Mesenchymal stem cell (in vitro differentiated cells and primary cell): Measurements from ENCODE around the gene ATP10A.

Source experiments
- DNase-seq: peaks from one replicate; pipeline ENCODE4 v3.0.0-alpha.2; 2013
- H2AFZ ChIP-seq: one replicate; pipeline ENCODE4 v1.6.1; 2013; ENCODE audit warnings: low read depth, mild to moderate bottlenecking, control low read depth, inconsistent platforms, low read length, moderate library complexity
- H2AK5ac ChIP-seq: 2 replicates; pipeline ENCODE4 v1.6.1; 2013; ENCODE audit warnings: low read length, moderate library complexity, mild to moderate bottlenecking, inconsistent platforms; ENCODE audit not compliant: severe bottlenecking
- H2BK120ac ChIP-seq: one replicate; pipeline ENCODE4 v1.6.1; 2013; ENCODE audit warnings: low read depth, mild to moderate bottlenecking, inconsistent platforms, low read length, moderate library complexity
- H2BK12ac ChIP-seq, 2 experiments: one replicate each; pipeline ENCODE4 v1.6.1; 2013; ENCODE audit warnings: inconsistent platforms in 2 of 2, low read length in 2 of 2, mild to moderate bottlenecking in 2 of 2, moderate library complexity in 2 of 2, control low read depth in 1 of 2
- H2BK15ac ChIP-seq: one replicate; pipeline ENCODE4 v1.6.1; 2013; ENCODE audit warnings: mild to moderate bottlenecking, low read depth, inconsistent platforms; ENCODE audit not compliant: poor library complexity, severe bottlenecking
- H2BK5ac ChIP-seq: 2 replicates; pipeline ENCODE4 v1.6.1; 2013; ENCODE audit warnings: low read depth, mild to moderate bottlenecking, low read length, control low read depth, inconsistent platforms; ENCODE audit not compliant: poor library complexity, severe bottlenecking
- H3K14ac ChIP-seq, 2 experiments: one replicate each; pipeline ENCODE4 v1.6.1; 2013; ENCODE audit warnings: inconsistent platforms in 2 of 2, low read length in 2 of 2, control low read depth in 1 of 2, mild to moderate bottlenecking in 1 of 2, moderate library complexity in 1 of 2
- H3K18ac ChIP-seq, 2 experiments: one replicate each; pipeline ENCODE4 v1.6.1; 2013; ENCODE audit warnings: inconsistent platforms in 2 of 2, low read length in 2 of 2, control low read depth in 1 of 2, low read depth in 1 of 2, mild to moderate bottlenecking in 1 of 2
- H3K23ac ChIP-seq, 2 experiments: one replicate each; pipeline ENCODE4 v1.6.1; 2013; ENCODE audit warnings: inconsistent platforms in 2 of 2, low read length in 2 of 2, mild to moderate bottlenecking in 2 of 2, moderate library complexity in 2 of 2, control low read depth in 1 of 2
- H3K27ac ChIP-seq: 2 replicates; pipeline ENCODE4 v1.5.1; 2013; ENCODE audit warnings: mild to moderate bottlenecking, moderate library complexity, low read length, control low read depth, inconsistent platforms; ENCODE audit not compliant: poor library complexity, severe bottlenecking
- H3K27me3 ChIP-seq, 2 experiments: 2 replicates each; pipeline versions ENCODE4 v1.6.1 to v1.7.0; 2013; ENCODE audit warnings: low read length in 2 of 2, mild to moderate bottlenecking in 2 of 2, moderate library complexity in 2 of 2, control low read depth in 1 of 2, inconsistent platforms in 1 of 2; ENCODE audit not compliant: control insufficient read depth in 1 of 2, insufficient read depth in 1 of 2
- H3K36me3 ChIP-seq, 2 experiments: 2 replicates each; pipeline versions ENCODE4 v1.6.1 to v1.7.0; 2013; ENCODE audit warnings: low read length in 2 of 2, control low read depth in 1 of 2, inconsistent platforms in 1 of 2, low read depth in 1 of 2, mild to moderate bottlenecking in 1 of 2; ENCODE audit not compliant: insufficient read depth in 2 of 2, control insufficient read depth in 1 of 2
- H3K4ac ChIP-seq, 2 experiments: one replicate each; pipeline ENCODE4 v1.6.1; 2013; ENCODE audit warnings: inconsistent platforms in 2 of 2, low read length in 2 of 2, mild to moderate bottlenecking in 2 of 2, moderate library complexity in 2 of 2, control low read depth in 1 of 2, low read depth in 1 of 2
- H3K4me1 ChIP-seq: 2 replicates; pipeline ENCODE4 v1.6.1; 2013; ENCODE audit warnings: low read depth, low read length, control low read depth; ENCODE audit not compliant: control insufficient read depth, insufficient read depth
- H3K4me2 ChIP-seq: 2 replicates; pipeline ENCODE4 v1.6.1; 2013; ENCODE audit warnings: low read length, mild to moderate bottlenecking, inconsistent platforms; ENCODE audit not compliant: poor library complexity, severe bottlenecking
- H3K4me3 ChIP-seq, 2 experiments: 2 replicates each; pipeline versions ENCODE4 v1.5.1 to v1.7.0; 2013; ENCODE audit warnings: low read length in 2 of 2, mild to moderate bottlenecking in 2 of 2, control low read depth in 1 of 2, low read depth in 1 of 2; ENCODE audit not compliant: insufficient read depth in 1 of 2
- H3K79me1 ChIP-seq: replicated peaks from 2 replicates; pipeline ENCODE4 v1.6.1; 2013; ENCODE audit warnings: mild to moderate bottlenecking, control low read depth, low read length, inconsistent platforms; ENCODE audit not compliant: poor library complexity, severe bottlenecking
- H3K9ac ChIP-seq: 2 replicates; pipeline ENCODE4 v1.7.0; 2013; ENCODE audit warnings: mild to moderate bottlenecking, low read length, moderate library complexity
- H3K9me3 ChIP-seq: 2 replicates; pipeline ENCODE4 v1.7.0; 2013; ENCODE audit warnings: mild to moderate bottlenecking, low read length; ENCODE audit not compliant: control insufficient read depth
- H4K8ac ChIP-seq: one replicate; pipeline ENCODE4 v1.6.1; 2013; ENCODE audit warnings: inconsistent platforms, mild to moderate bottlenecking, low read length, moderate library complexity
- H4K91ac ChIP-seq: one replicate; pipeline ENCODE4 v1.6.1; 2013; ENCODE audit warnings: mild to moderate bottlenecking, low read length, inconsistent platforms
- WGBS: methylation state at CpG from one replicate; pipeline ENCODE4 v1.1.7; 2013; ENCODE audit warnings: mixed read lengths; 5-methylcytosine and 5-hydroxymethylcytosine counted together

Gene ATP10A

GRCh38 chr15:25846377-25846776 lies 16.8 kb downstream of the ATP10A start:
- Histone ChIP-seq H2BK120ac (no peak overlapping the region), H2AFZ (no peak overlapping the region), H4K91ac (no peak overlapping the region), H4K8ac (no peak overlapping the region), H3K18ac (no peak overlapping the region), H3K9me3 (no peaks in the 10 kb centered on the region), H3K4me3 (no peak overlapping the region), H3K14ac (no peak overlapping the region), H3K79me1 (peaks cover 21% of the 10 kb centered on the region), H3K23ac (no peak overlapping the region), H3K4me1 (peaks cover 20% of the 10 kb centered on the region), H3K4me2 (no peak overlapping the region), H3K36me3 (peaks cover 0 to 5% of the 10 kb centered on the region in 2 experiments), H3K9ac (no peak overlapping the region), H3K27ac (no peak overlapping the region), H2BK12ac (no peak overlapping the region), H2BK5ac (no peak overlapping the region), H2AK5ac (no peak overlapping the region), H2BK15ac (no peak overlapping the region), H3K4ac (no peak overlapping the region), H3K27me3 (peaks cover 0 to 3% of the 10 kb centered on the region in 2 experiments)
- 73% methylated on average over 6 of the region's 7 CpGs for WGBS
- no peak for DNase-seq

GRCh38 chr15:25844981-25845680 lies 18.0 kb downstream of the ATP10A start:
- no peak overlapping the region for H2AFZ ChIP-seq
- peaks cover 17% of the 10 kb centered on the region for H3K4me1 ChIP-seq
- peaks cover 21% of the 10 kb centered on the region for H3K79me1 ChIP-seq
- H2AK5ac ChIP-seq, result no peak overlapping the region
- H3K27ac ChIP-seq, result no peak overlapping the region
- H3K18ac ChIP-seq, result no peak overlapping the region
- H3K4ac ChIP-seq, result no peak overlapping the region
- no peak overlapping the region for H2BK5ac ChIP-seq
- no peak overlapping the region for H2BK120ac ChIP-seq
- H3K4me3 ChIP-seq, result no peak overlapping the region
- no peaks in the 10 kb centered on the region for H3K9me3 ChIP-seq
- H3K4me2 ChIP-seq, result no peak overlapping the region
- no peak overlapping the region for H3K14ac ChIP-seq
- H3K9ac ChIP-seq, result no peak overlapping the region
- H4K91ac ChIP-seq, result no peak overlapping the region
- H3K27me3 ChIP-seq, result peaks cover 0 to 3% of the 10 kb centered on the region in 2 experiments
- no peak overlapping the region for H4K8ac ChIP-seq
- H2BK12ac ChIP-seq, result no peak overlapping the region
- peaks cover 0 to 5% of the 10 kb centered on the region in 2 experiments for H3K36me3 ChIP-seq
- no peak overlapping the region for H3K23ac ChIP-seq
- WGBS, result 80% methylated on average over 11 of the region's 14 CpGs
- H2BK15ac ChIP-seq, result no peak overlapping the region
- DNase-seq, result no peak

GRCh38 chr15:25844542-25844941 lies 18.6 kb downstream of the ATP10A start:
- H2BK5ac ChIP-seq, result no peak overlapping the region
- no peak overlapping the region for H2BK120ac ChIP-seq
- H2BK15ac ChIP-seq, result no peak overlapping the region
- no peak overlapping the region for H3K4me3 ChIP-seq
- H3K27me3 ChIP-seq, result peaks cover 0 to 3% of the 10 kb centered on the region in 2 experiments
- no peaks in the 10 kb centered on the region for H3K9me3 ChIP-seq
- peaks cover 21% of the 10 kb centered on the region for H3K79me1 ChIP-seq
- H3K36me3 ChIP-seq, result peaks cover 0 to 5% of the 10 kb centered on the region in 2 experiments
- DNase-seq, result no peak
- no peak overlapping the region for H2AFZ ChIP-seq
- H3K23ac ChIP-seq, result no peak overlapping the region
- WGBS, result 73% methylated on average over 6 of the region's 6 CpGs
- H3K4me2 ChIP-seq, result no peak overlapping the region
- H4K8ac ChIP-seq, result no peak overlapping the region
- no peak overlapping the region for H3K4ac ChIP-seq
- no peak overlapping the region for H2BK12ac ChIP-seq
- peaks cover 15% of the 10 kb centered on the region for H3K4me1 ChIP-seq
- no peak overlapping the region for H3K9ac ChIP-seq
- no peak overlapping the region for H3K14ac ChIP-seq
- no peak overlapping the region for H2AK5ac ChIP-seq
- H3K27ac ChIP-seq, result no peak overlapping the region
- no peak overlapping the region for H4K91ac ChIP-seq
- H3K18ac ChIP-seq, result no peak overlapping the region

GRCh38 chr15:25844076-25844475 lies 19.1 kb downstream of the ATP10A start:
- Histone ChIP-seq H4K91ac (no peak overlapping the region), H3K79me1 (peaks cover 23% of the 10 kb centered on the region), H3K27ac (no peak overlapping the region), H3K9ac (no peak overlapping the region), H3K23ac (no peak overlapping the region), H3K4ac (no peak overlapping the region), H3K36me3 (peaks cover 0 to 5% of the 10 kb centered on the region in 2 experiments), H2BK120ac (no peak overlapping the region), H2AK5ac (no peak overlapping the region), H3K4me2 (no peak overlapping the region), H2BK5ac (no peak overlapping the region), H3K18ac (no peak overlapping the region), H2BK15ac (no peak overlapping the region), H3K4me1 (peaks cover 13% of the 10 kb centered on the region), H3K14ac (no peak overlapping the region), H3K4me3 (no peak overlapping the region), H2BK12ac (no peak overlapping the region), H3K9me3 (no peaks in the 10 kb centered on the region), H4K8ac (no peak overlapping the region), H3K27me3 (peaks cover 0 to 3% of the 10 kb centered on the region in 2 experiments), H2AFZ (no peak overlapping the region)
- WGBS, result 88% methylated on average over 7 of the region's 7 CpGs
- DNase-seq, result no peak
